Measurements from ENCODE around the gene VRK1. TPM values are rescaled to one million over a fixed set of nuclear protein-coding genes. Genes with fewer than 3 reads are reported as not detected.

Gene VRK1
- total RNA-seq, 1 donor, result 34.0 TPM

DNA sequence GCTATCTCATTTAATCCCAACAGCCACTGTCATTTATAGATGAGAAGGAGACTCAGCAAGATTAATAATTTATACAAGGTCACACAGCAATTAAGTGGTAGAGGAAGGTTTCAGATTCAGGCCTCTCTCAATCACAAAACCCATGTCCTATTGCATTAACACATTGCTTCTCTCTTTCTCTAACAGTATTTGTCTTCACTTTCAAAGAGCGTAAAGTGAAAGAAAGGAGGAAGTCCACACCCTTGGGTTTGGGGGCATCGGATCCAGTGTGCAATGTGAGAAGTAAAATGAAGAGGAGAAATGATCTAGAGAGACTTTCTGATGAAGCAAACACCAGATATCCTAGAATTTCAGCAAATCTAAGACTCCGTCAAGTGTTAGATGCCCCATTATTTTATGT, 7.0 kb upstream of the VRK1 start:
- no peak overlapping the region for H3K4me3 ChIP-seq (ENCODE audit: low read depth, low read length)
- TF ChIP-seq CTCF (IDR thresholded peaks at IDR 0.05; ENCODE audit: insufficient read depth, low read length), result no peak
- DNase-seq (ENCODE audit: low read depth), result no peak

DNA sequence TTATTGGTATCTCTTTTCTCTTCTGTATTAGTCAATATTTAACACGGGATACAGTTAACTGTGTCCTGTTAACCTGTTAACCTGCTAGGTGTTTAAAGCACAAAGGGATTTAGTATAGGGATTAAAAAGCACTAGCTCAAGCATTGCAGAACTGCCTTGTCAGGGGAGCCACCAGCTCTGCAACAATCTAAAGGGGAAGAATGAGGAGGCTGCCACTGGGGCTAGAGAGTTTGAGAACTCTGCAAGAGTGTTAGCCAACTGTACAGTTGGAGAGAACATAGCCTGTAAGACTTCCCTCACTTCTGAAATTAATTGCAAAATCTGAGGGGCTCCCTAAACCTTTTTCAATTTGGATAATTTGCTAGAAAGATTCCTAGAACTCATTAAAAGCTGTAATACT, 6.5 kb upstream of the VRK1 start:
- TF ChIP-seq CTCF (IDR thresholded peaks at IDR 0.05; ENCODE audit: insufficient read depth, low read length), result no peak
- H3K4me3 ChIP-seq (ENCODE audit: low read depth, low read length), result no peak overlapping the region
- DNase-seq (ENCODE audit: low read depth), result no peak

- DNase-seq (ENCODE audit: low read depth), result no peak
- H3K4me3 ChIP-seq (ENCODE audit: low read depth, low read length), result no peak overlapping the region
- no peak for TF ChIP-seq CTCF (IDR thresholded peaks at IDR 0.05; ENCODE audit: insufficient read depth, low read length)
These were observed 5.2 kb upstream of the VRK1 start for GRCh38 chr14:96792003-96792402.

DNA sequence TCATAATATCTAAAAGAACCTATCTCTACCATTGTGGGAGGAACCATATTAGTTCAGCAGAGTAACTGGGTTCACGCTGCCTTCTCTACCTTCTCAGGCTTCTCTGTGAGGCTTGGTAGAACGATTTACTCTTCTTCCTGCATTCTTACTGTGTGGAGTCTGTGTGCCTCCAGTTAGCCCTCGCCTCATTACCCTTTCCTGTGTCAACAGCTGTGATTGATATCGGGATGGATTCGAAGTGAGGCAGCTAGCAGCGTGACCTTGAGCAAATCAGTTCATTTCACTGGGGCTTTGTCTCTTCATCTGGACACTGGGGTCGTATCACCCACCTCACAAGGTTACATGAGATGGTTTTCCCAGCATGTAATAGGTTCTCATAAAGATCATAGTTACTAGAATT, 4.6 kb upstream of the VRK1 start:
- TF ChIP-seq CTCF (IDR thresholded peaks at IDR 0.05; ENCODE audit: insufficient read depth, low read length), result no peak
- H3K4me3 ChIP-seq (ENCODE audit: low read depth, low read length), result no peak overlapping the region
- no peak for DNase-seq (ENCODE audit: low read depth)

DNA sequence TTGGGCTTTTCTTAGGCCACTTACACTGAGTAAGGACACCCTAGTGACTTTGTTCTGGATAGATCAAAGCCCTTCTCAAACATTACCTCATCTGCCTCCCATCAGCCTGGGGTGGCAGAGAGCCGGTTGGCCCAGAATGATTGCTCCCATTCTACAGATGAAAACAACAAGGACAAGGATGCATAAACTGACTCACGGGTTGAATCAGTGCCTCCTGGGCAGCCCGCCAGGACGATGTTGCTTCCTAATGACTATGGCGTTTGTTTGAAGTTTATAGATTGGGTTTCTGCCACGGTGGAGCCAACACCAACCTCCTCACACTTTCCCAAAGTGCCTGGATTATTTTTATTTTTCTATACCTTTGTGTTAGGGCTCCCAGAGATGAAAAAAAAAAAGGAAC, 3.6 kb upstream of the VRK1 start:
- DNase-seq (ENCODE audit: low read depth), result no peak
- TF ChIP-seq CTCF (IDR thresholded peaks at IDR 0.05; ENCODE audit: insufficient read depth, low read length), result no peak
- H3K4me3 ChIP-seq (ENCODE audit: low read depth, low read length), result no peak overlapping the region

DNA sequence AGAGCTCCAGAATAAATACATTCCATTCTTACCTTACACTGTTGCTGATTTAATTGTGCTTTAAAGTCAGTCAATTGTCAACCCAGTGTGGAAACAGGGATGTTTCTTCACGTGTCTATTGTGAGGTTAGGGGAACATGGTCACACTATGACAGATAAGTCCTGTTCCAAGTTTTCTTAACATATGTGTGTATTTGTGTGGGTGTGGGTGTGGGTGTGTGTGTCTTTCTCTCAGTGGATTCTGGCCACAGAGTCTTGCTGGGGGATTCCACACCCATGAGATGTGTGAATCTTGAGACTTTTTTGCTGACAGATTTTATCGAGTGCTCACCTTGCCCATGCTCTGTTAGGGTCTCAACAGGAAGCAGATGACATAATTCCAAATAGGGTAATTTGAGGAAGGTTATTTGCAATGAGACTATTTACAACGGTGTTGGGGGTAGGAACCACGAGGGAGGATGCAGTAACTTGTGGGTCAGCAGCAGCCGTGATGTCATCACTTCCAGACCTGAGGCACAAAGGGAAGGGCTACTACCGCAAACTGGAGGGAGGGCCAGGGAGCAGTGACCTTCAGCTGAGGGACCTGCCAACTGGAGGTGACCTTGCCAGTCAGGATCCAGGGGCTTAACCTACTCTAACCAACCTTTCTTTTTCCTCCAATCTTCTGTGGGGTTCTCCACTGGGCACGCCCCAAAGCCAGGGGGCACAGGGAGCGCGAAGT, 1.9 kb upstream of the VRK1 start:
- DNase-seq (ENCODE audit: low read depth), result no peak
- TF ChIP-seq CTCF (IDR thresholded peaks at IDR 0.05; ENCODE audit: insufficient read depth, low read length), result no peak
- H3K4me3 ChIP-seq (ENCODE audit: low read depth, low read length), result no peak overlapping the region

Measured in fibroblast of the aortic adventitia (primary cell).